Measurements from ENCODE around the gene TMEM255A. TPM values are rescaled to one million over a fixed set of nuclear protein-coding genes. Genes with fewer than 3 reads are reported as not detected.
"Not testable (repeated sequence)": the region's sequence is repeated elsewhere in the genome, so short reads cannot be mapped to it uniquely, and the experiment has no call there.

TMEM255A gene
- under 0.01 TPM in 1 of 2 replicates, not detected in the other for total RNA-seq

GRCh38 chrX:120310861-120311726, at the start of gene TMEM255A:
Gene TMEM255A (minus strand): TSS chrX:120311461. CDS start chrX:120311309, 152 bp downstream.
- TF ChIP-seq CTCF (IDR thresholded peaks at IDR 0.05; ENCODE audit: insufficient read depth, low read depth, low read length), result no peak
- no peak for DNase-seq (ENCODE audit: low read depth)
- peak within 1 kb of the TSS; percentile 12 for H3K4me3 ChIP-seq (ENCODE audit: low read depth, low read length)

GRCh38 chrX:120358737-120359456, 47.6 kb upstream of the TMEM255A start:
- no peak overlapping the region for H3K4me3 ChIP-seq (ENCODE audit: low read depth, low read length)
- no peak for TF ChIP-seq CTCF (IDR thresholded peaks at IDR 0.05; ENCODE audit: insufficient read depth, low read depth, low read length)
- no peak for DNase-seq (ENCODE audit: low read depth)

GRCh38 chrX:120357186-120357585, 45.9 kb upstream of the TMEM255A start:
- TF ChIP-seq CTCF (IDR thresholded peaks at IDR 0.05; ENCODE audit: insufficient read depth, low read depth, low read length), result no peak
- no peak overlapping the region for H3K4me3 ChIP-seq (ENCODE audit: low read depth, low read length)
- DNase-seq (ENCODE audit: low read depth), result no peak

- TF ChIP-seq CTCF (IDR thresholded peaks at IDR 0.05; ENCODE audit: insufficient read depth, low read depth, low read length), result no peak
- no peak for DNase-seq (ENCODE audit: low read depth)
These were observed 44.8 kb upstream of the TMEM255A start for GRCh38 chrX:120356084-120356483.

GRCh38 chrX:120350450-120351138, 39.3 kb upstream of the TMEM255A start:
- TF ChIP-seq CTCF (IDR thresholded peaks at IDR 0.05; ENCODE audit: insufficient read depth, low read depth, low read length), result no peak
- no peak overlapping the region for H3K4me3 ChIP-seq (ENCODE audit: low read depth, low read length)
- no peak for DNase-seq (ENCODE audit: low read depth)

More at GRCh38 chrX:120356084-120356483, 44.8 kb upstream of the TMEM255A start:
- H3K4me3 ChIP-seq (ENCODE audit: low read depth, low read length), result no peak overlapping the region

- DNase-seq (ENCODE audit: low read depth); H3K4me3 ChIP-seq (ENCODE audit: low read depth, low read length): not testable (repeated sequence)
These were observed 33.3 kb upstream of the TMEM255A start for GRCh38 chrX:120344566-120344965.

GRCh38 chrX:120336899-120337298, 25.6 kb upstream of the TMEM255A start:
- no peak for TF ChIP-seq CTCF (IDR thresholded peaks at IDR 0.05; ENCODE audit: insufficient read depth, low read depth, low read length)
- no peak overlapping the region for H3K4me3 ChIP-seq (ENCODE audit: low read depth, low read length)

More at GRCh38 chrX:120336899-120337298, 25.6 kb upstream of the TMEM255A start:
- no peak for DNase-seq (ENCODE audit: low read depth)
